SW480 (cell line): ENCODE results near the gene PIGH.
A peak's percentile ranks its signal among the peaks of the same experiment; 100 is the strongest.
"Not testable (repeated sequence)": the region's sequence is repeated elsewhere in the genome, so short reads cannot be mapped to it uniquely, and the experiment has no call there.

Experiments used
- DNase-seq: peaks from one replicate; pipeline ENCODE4 v3.0.0-alpha.2; 2016; ENCODE audit warnings: low spot score

Gene PIGH, protein sequence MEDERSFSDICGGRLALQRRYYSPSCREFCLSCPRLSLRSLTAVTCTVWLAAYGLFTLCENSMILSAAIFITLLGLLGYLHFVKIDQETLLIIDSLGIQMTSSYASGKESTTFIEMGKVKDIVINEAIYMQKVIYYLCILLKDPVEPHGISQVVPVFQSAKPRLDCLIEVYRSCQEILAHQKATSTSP

DNA sequence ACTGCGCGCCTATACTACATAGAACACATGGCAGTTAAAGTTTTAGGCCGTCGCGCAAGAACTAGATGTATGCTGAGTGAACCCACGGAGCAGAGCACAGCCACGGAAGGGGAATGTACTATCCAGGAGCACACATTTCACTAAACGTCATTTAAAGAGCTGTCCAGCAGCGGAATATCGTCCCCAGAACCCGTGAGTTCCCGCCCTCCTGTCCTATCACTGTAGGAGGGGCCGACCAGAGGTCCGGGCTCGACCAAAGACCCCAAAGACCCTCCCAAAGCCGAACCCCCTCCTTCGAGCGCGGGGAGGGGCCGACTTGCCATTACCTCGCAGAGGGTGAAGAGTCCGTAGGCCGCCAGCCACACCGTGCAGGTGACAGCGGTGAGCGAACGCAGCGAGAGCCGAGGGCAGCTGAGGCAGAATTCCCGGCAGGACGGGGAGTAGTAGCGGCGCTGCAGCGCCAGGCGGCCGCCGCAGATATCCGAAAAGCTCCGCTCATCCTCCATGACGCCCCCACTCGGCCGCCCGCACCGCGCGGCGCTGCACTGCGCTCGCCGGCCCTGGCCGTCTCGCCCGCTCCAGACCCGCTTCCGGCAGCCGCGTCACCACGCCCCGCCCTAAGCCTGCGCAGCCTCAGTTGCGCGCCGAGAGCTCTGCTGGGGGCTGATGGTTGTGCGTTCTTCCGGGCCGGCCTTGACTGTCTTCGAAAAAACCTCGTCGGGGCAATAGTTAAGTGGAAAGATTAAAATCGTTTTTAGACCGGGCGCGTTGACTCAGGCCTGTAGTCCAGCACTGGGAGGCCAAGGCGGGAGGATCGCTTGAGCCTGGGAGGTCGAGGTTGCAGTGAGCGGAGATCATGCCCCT lies at the start of gene PIGH:
PIGH (minus strand) TSS at position 571 of the 864 bp plus-strand sequence; CDS start at position 506, 65 bp downstream.
- peak; percentile 90 for DNase-seq

DNA sequence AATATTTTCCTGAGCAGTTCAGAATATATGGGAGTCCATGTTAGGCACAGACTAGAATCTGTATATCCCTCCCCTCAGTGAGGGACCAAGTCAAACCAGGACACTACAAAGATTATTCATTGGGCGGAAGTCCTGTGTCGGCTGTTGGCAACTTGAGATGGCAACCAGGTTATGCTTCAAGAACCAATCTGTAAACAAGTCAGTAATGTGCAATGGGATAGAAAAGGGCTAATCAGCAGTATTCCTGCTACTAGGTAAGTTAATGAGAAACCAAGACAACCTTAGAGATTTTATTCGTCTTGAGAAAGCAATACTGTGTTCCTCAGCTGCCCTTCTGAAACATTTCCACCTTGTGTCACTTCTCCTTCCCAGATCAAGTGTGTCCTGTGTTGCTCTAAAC lies 46.1 kb upstream of the PIGH start:
- no peak for DNase-seq

GRCh38 chr14:67645414-67645813 lies 45.3 kb upstream of the PIGH start:
- no peak for DNase-seq

DNA sequence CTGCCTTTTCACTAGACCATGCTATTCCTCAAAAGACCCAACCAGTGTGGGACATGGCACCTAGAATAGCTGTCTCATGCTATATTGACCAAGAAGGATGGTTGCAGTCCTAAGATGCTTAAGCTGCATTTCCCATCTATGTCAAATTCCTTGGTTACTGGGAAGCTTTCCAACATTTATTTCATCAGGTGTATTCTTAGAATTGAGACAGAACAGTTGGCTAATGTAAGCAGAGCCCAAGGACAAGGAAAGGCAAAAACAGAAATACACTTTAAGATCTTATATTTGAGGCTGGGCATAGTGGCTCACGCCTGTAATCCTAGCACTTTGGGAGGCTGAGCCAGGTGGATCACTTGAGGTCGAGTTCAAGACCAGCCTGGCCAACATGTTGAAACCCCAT lies 44.4 kb upstream of the PIGH start:
- DNase-seq: no peak

GRCh38 chr14:67643713-67644112 lies 43.6 kb upstream of the PIGH start:
- DNase-seq: no peak

DNA sequence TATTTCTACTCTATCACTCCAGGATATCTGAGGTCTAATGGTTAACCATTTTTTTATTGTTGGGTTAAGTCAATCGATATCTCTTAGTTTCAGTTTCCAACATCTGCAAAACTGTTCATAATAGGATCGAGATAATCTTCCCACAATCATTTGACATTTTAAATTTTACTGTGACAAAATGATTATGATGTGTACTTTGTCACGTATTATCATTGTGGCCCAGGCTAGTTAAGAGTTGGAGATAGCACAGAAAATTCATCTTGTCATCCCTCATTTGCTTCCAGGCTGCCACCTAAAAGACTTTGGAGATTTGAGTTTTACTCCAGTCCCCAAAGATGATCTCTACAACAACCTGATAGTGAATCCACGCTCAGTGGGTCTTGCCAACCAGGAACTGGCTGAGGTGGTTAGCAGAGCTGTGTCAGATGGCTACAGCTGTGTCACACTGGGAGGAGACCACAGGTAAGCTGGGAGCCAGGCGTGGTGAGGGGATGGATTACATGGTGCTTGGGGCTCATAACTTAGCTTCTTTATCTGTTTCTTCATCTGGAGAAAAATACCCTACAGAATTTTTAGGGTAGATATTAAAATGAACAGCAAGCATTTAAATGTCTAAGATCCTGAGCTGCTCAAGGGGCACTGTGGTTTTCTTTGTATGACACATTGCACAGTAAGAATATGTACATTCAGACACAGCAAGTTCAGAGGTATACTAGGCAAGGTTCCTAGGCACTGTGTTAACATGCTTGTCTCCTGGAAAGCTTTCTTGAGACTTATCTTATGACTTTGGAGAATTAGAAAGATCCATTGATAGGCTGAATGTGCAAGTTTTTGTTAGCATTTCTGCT lies 42.1 kb upstream of the PIGH start:
- no peak for DNase-seq

DNA sequence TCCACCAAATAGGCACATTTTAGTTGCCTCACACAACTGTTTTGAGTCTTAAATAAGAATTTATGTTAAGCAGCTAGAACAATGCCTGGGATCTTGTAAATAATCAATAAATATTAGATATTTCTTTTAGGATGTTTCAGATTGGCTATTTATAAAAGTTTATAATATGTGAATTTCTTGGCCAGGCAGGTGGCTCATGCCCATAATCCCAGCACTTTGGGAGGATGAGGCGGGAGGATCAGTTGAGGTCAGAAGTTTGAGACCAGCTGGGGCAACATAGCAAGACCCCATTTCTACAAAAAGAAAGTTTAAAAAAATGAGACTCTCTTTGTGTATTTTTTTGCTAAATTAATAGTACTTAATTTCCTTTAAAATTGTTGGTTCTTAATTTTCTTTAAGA lies 41.4 kb upstream of the PIGH start:
- DNase-seq: no peak

- no peak for DNase-seq
Measured at GRCh38 chr14:67638642-67639041, 38.6 kb upstream of the PIGH start.

DNA sequence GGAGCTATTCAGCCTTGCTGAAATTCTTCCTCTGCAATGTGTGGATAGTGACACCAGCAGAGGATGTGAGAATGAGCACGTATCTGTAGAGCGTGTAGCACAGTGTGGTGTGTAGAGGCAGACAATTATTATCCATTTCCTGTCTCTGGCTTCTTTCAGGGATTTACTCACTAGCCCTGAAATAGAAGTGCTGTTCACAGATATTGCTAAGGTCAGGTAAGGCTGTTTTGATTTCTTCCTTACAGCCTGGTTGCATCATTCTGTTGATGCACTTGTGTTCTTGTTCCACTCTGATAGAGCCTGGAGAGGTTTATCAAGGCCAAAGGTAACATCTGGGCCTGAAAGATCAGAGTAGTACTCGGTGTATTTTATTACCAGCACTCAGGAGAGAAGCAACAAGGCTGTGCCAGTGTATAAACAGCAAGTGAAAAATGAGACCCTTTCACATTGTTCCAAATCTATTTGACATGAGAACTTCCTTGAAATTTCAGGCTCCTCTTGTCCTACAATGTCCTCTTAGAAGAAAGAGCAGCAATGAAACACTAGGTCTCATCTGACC lies 36.4 kb upstream of the PIGH start:
- DNase-seq: peak; percentile 70

DNA sequence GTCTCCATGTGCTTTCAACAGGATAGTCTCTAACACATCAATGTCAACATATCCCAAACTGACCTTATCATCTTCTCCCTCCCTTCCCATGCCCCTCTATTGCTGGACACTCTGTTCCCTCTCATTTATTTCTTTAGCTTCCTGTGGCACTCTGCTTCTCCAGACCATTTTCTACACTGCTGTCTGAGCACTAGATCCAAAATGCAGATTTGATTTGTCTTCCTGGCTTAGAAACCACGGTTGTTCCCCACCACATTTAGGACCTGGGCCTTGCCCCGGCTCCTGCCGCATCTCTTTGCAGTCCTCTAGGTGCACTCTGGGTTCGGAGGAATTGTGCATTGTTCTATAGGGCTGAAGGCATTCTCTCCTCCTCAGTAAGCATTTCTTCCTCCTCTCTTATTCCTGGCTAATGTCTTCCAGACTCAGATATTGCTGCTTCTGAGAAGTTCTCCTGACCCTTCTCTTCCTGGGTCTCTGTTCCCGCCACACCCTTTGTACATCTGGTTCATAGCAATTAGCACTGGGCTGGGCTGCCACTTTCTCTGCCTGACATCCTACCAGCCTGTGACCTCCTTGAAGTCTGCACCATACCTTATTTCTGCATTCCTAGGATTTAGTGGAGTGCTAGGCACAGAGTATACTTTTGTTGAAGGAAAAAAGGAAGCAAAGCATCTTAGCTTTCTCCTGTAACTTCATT lies 33.5 kb upstream of the PIGH start:
- DNase-seq: no peak

GRCh38 chr14:67630938-67631337 lies 30.9 kb upstream of the PIGH start:
- DNase-seq: no peak

GRCh38 chr14:67630186-67630585 lies 30.1 kb upstream of the PIGH start:
- DNase-seq: no peak

GRCh38 chr14:67627519-67627918 lies 27.5 kb upstream of the PIGH start:
- DNase-seq: no peak

- not testable (repeated sequence) for DNase-seq
Measured at GRCh38 chr14:67626131-67626530, 26.1 kb upstream of the PIGH start.

GRCh38 chr14:67623114-67623513 lies 23.0 kb upstream of the PIGH start:
- DNase-seq: peak; percentile 88

DNA sequence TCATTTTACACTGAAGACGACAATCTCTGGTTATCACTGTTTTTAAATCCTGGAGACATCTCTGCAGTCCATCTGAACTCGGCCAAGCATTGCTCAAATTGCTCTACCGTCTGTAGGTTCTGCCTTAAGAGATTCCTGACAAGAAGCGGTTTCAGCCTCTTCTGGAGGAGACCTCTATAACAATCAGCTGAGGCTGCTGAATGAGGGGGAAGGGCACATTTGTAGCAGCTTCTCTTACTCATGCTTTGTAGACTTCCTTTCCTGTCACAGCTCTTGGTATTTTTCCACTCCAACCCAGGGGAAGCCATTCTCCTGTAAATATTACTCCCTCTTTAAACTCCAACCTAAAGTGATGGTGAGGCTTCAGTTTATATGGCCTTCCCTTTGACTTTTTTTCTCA lies 22.6 kb upstream of the PIGH start:
- DNase-seq: peak; percentile 89

GRCh38 chr14:67620217-67620785 lies 20.2 kb upstream of the PIGH start:
- DNase-seq: peak; percentile 52

DNA sequence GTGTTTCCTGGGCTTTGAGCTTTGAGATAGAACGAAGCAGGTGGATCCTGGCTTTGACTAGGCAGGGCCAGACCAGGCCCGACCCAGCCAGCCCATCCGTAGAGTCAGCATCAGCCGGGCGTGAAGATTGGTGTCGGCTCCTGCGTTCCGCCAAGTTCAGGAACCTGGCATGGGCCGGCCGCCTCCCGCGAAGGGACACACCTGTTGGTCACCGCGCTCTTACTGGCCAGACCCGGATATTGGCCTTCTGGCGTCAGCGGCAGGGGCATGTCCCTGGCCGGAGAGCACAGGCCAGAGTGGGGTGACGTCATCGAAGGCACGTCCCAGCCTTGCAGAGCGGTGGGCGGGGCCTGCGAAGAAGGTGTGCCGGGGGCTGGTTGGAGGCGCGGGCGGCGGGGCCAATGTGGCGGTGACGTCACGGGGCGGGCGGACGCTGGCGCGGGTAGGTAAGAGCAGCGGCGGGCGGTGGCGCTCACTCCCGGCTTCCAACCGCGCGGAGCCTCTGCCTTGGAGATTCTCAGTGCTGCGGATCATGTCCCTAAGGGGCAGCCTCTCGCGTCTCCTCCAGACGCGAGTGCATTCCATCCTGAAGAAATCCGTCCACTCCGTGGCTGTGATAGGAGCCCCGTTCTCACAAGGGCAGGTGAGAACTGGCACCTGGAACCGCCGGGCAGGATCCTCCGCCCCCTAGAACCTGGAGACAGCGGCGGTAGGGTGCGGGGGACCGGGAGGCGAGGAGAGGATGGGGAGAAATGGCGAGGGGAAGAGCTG lies 19.6 kb upstream of the PIGH start, which contains the start of gene ARG2:
ARG2 (plus strand) TSS at position 475 of the 771 bp plus-strand sequence; CDS start at position 533, 58 bp downstream.
- DNase-seq: peak; percentile 99

DNA sequence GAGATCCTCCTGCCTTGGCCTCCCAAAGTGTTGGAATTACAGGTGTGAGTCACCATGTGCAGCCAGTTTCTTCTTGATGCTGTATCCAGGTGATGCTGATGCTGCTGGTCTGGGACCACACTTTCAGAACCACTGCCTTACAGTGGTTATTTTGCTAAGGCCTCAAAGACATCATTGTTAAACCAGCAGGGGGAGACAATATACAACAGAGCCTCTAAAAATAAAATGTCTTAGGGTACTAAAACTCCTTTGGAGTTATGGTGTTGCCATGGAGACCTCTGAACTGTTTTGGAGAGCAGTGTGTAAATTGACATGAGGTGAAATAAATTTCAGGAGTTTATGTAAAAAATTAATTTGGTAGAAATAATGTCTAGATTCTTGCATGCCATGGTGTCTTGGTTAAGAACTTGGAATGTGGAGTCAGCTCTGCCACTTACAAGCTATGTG lies 18.6 kb upstream of the PIGH start:
- DNase-seq: peak; percentile 84

DNA sequence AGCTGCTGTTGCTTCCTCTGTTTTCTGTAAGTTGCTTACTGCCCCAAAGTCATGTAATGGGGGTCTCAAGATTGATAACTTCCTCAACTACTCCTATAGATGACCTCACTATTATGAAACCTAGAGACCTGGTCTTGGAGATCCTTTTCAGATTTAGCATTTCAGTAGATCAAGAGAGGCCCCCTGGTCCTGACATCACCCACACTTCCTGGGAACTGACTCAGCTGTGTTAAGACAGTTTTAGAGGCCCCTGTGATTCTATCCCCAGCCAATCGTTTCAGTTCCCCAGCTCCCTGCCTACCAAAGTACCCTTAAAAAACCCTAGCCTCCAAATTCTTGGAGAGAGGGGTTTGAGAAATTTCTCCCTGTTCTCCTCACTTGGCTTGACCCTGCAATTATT lies 10.4 kb upstream of the PIGH start:
- no peak for DNase-seq
